Activated CD8-positive, alpha-beta T cell treated with anti-CD3 and anti-CD28 coated beads for 36 hours (primary cell): Measurements from ENCODE around the gene USP49. TPM values are rescaled to one million over a fixed set of nuclear protein-coding genes. Genes with fewer than 3 reads are reported as not detected.

ENCODE experiments used
- ATAC-seq: fragments of 200-7000 bp; cut with Tn5 transposase; one replicate; pipeline ENCODE4 v1.10.0; 2021; ENCODE audit warnings: mild to moderate bottlenecking, moderate library complexity
- CTCF ChIA-PET: fragments of 350-600 bp; sonication (Branson Sonifier 250); formaldehyde crosslinking; loops from one replicate; lab custom pipeline; 2021; ENCODE audit warnings: antibody characterized with exemption; lab: Charles Lee
- POLR2A ChIA-PET: fragments of 350-600 bp; sonication (Branson Sonifier 250); formaldehyde crosslinking; loops from one replicate; lab custom pipeline; 2021; ENCODE audit warnings: antibody characterized with exemption; lab: Charles Lee
- DNase-seq: peaks from one replicate; pipeline ENCODE4 v3.0.0-alpha.2; 2020
- H3K27ac Mint-ChIP-seq: one replicate; pipeline ENCODE4 v1.8.0; 2021; ENCODE audit warnings: mild to moderate bottlenecking, mixed read lengths
- H3K27me3 Mint-ChIP-seq: one replicate; pipeline ENCODE4 v1.8.0; 2021; ENCODE audit warnings: mixed read lengths
- H3K36me3 Mint-ChIP-seq: one replicate; pipeline ENCODE4 v1.8.0; 2021; ENCODE audit warnings: low read depth, mixed read lengths
- H3K4me1 Mint-ChIP-seq: one replicate; pipeline ENCODE4 v1.8.0; 2021; ENCODE audit warnings: low read depth, mixed read lengths
- H3K4me3 Mint-ChIP-seq: one replicate; pipeline ENCODE4 v1.8.0; 2021; ENCODE audit warnings: mild to moderate bottlenecking, moderate library complexity, mixed read lengths
- H3K9me3 Mint-ChIP-seq: one replicate; pipeline ENCODE4 v1.8.0; 2021; ENCODE audit warnings: mixed read lengths
- CTCF ChIP-seq: fragments of 200-600 bp; IDR thresholded peaks from one replicate; pipeline ENCODE4 v1.8.0; 2022; ENCODE audit warnings: antibody characterized with exemption, mild to moderate bottlenecking
- intact Hi-C: fragments of 100-400 bp; cut with micrococcal nuclease; formaldehyde crosslinking; loops from one replicate; pipeline ENCODE4 v1.10.0; 2022
- total RNA-seq, 2 experiments: library from RNA; stranded (reverse); gene quantifications; one replicate each; pipeline ENCODE4 v1.2.3, GENCODE V29; 2021

The USP49 gene
- total RNA-seq, 2 experiments from 2014 or later: 5.7 to 5.9 TPM

- no peaks in the 10 kb centered on the region for H3K36me3 Mint-ChIP-seq
- peak; percentile 43 for ATAC-seq
- CTCF ChIA-PET: interaction anchor here (0.8 to 2.2 kb wide), 7 partner anchors 26 to 150 kb away, joined by 3 to 36 read pairs (median 3); partner anchors contain the start of genes BYSL, MED20 and TOMM6
- no peak for TF ChIP-seq CTCF
- H3K4me3 Mint-ChIP-seq: no peak overlapping the region
- no peaks in the 10 kb centered on the region for H3K9me3 Mint-ChIP-seq
- peaks cover 7% of the 10 kb centered on the region for H3K4me1 Mint-ChIP-seq
- peak overlapping the region; percentile 90 for H3K27ac Mint-ChIP-seq
- POLR2A ChIA-PET: interaction anchor here (0.7 to 2.3 kb wide), 11 partner anchors 8 to 156 kb away, joined by 3 to 14 read pairs (median 4); partner anchors contain the start of genes BYSL, CCND3, MED20 and TAF8
- H3K27me3 Mint-ChIP-seq: no peaks in the 10 kb centered on the region
- intact Hi-C loops: no loop called here
- DNase-seq: peak; percentile 15
These were observed 542 bp downstream of the USP49 start for GRCh38 chr6:41894366-41895299.

DNA sequence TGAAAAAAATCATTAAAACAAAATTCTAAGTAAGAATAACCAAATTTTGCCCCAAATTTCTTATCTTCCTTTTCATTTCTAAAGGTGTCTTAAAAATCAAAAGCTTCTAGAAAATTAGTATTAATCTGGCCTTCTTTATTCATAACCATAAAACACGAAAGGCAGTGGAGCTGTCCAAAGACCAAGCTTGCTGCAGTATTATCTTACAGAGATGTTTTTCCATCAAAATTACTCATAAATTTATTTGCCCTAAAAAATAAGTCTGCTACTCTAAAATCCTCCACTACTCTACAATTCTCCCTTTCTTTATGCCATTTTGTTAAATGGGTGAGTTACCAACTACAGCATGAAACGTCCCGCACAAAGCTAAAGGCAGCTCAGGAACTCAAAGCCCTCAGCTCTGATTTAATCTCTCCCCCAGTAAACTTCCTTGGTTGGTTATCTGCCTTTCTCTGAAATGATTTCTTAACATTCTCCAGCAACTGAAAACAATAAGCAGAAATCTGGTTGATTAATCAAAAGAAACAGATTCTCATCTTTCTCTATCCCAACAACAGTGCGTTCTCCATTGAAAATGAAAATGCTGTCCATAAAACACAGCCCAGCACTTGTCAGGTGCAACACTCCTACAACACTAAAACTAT lies 2.1 kb downstream of the USP49 start:
- no peaks in the 10 kb centered on the region for H3K36me3 Mint-ChIP-seq
- intact Hi-C loops: no loop called here
- H3K27ac Mint-ChIP-seq: no peak overlapping the region
- no peaks in the 10 kb centered on the region for H3K9me3 Mint-ChIP-seq
- POLR2A ChIA-PET: no interaction called here
- ATAC-seq (no peak), DNase-seq (no peak)
- peaks cover 7% of the 10 kb centered on the region for H3K4me1 Mint-ChIP-seq
- TF ChIP-seq CTCF: no peak
- CTCF ChIA-PET: interaction anchor here (0.6 to 2.2 kb wide), 9 partner anchors 36 to 284 kb away, joined by 3 to 10 read pairs (median 3); partner anchors contain the start of genes TAF8 and TOMM6
- no peaks in the 10 kb centered on the region for H3K27me3 Mint-ChIP-seq
- no peak overlapping the region for H3K4me3 Mint-ChIP-seq

GRCh38 chr6:41887331-41887751 lies 7.8 kb downstream of the USP49 start:
- Mint-ChIP-seq H3K4me1 (no peaks in the 10 kb centered on the region), H3K36me3 (no peaks in the 10 kb centered on the region), H3K4me3 (no peak overlapping the region), H3K27me3 (no peaks in the 10 kb centered on the region), H3K27ac (no peak overlapping the region), H3K9me3 (no peaks in the 10 kb centered on the region)
- no peak for TF ChIP-seq CTCF
- ChIA-PET POLR2A (interaction anchor here (1.3 kb wide), 1 partner anchor 8 kb away, joined by 3 read pairs; the partner anchor contains the start of gene USP49), CTCF (interaction anchor here (0.8 to 1.4 kb wide), 4 partner anchors 13 to 40 kb away, joined by 3 to 5 read pairs (median 4); partner anchors contain the start of gene MED20)
- intact Hi-C loops: no loop called here
- DNase-seq (no peak), ATAC-seq (no peak)

- no peaks in the 10 kb centered on the region for H3K27me3 Mint-ChIP-seq
- no peak for TF ChIP-seq CTCF
- intact Hi-C loops: no loop called here
- H3K36me3 Mint-ChIP-seq: no peaks in the 10 kb centered on the region
- ChIA-PET POLR2A (interaction anchor here (1.3 kb wide), 1 partner anchor 9 kb away, joined by 3 read pairs; the partner anchor contains the start of gene USP49), CTCF (interaction anchor here (1.2 kb wide), 1 partner anchor 24 kb away, joined by 3 read pairs; no protein-coding TSS in a partner anchor)
- DNase-seq: no peak
- no peak overlapping the region for H3K27ac Mint-ChIP-seq
- no peaks in the 10 kb centered on the region for H3K9me3 Mint-ChIP-seq
- no peaks in the 10 kb centered on the region for H3K4me1 Mint-ChIP-seq
- no peak overlapping the region for H3K4me3 Mint-ChIP-seq
- ATAC-seq: no peak
These were observed 9.2 kb downstream of the USP49 start for GRCh38 chr6:41885930-41886329.
